ENCODE results near the gene VSIG10L.

The VSIG10L gene

GRCh38 chr19:51316688-51317087, 25.3 kb downstream of the VSIG10L start:
- no peak for DNase-seq (ENCODE audit: low read depth)
- H3K4me3 ChIP-seq (ENCODE audit: low read length), result no peak overlapping the region
- TF ChIP-seq CTCF (IDR thresholded peaks at IDR 0.05; ENCODE audit: insufficient read depth, low read depth, low read length, missing control alignments), result no peak

DNA sequence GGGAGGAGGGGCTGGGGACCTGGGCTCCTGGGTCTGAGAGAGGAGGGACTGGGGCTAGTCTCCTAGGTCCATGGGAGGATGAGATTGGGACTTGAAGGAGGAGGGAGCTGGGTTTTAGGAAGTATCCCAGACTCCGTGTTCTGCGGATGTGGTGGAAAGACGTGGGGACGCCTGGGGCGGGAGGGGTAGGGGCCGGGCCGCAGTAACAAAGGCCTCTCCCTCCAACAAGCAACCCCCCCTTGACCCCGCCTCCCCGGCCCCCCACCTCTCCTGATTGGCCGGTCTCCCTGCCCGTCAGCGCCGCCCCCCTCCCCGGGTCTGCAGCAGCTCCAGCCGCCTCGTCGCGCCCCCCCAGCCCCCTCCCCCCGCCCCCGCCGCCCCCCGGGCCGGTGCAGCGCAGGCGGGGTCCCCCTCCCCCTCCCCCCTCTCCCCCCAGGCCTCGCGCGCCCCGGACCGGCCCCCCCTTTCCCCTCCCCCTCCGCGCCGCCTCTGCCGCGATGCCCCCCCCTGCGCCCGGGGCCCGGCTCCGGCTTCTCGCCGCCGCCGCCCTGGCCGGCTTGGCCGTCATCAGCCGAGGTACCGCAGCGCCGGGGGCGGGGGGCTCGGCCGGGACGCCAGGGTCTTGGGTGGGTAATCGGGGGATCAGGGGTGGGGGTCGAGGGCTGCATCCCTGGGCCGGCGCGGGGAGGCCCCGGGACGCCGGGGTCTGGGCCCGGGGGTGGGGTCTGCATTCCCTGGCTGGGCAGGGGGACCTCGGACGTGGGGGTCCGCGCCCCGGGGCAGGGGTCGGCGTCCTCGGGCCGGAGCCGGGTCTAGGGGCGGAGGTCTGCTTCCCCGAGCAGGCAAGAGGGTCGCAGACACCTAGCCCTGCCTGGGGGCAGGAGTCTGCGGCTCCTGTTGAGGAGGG, 30.3 kb downstream of the VSIG10L start, which contains the start of gene IGLON5:
IGLON5 (plus strand) TSS at position 294 of the 907 bp plus-strand sequence; CDS start at position 498, 204 bp downstream.
- DNase-seq (ENCODE audit: low read depth), result no peak
- no peak within 1 kb of the TSS for H3K4me3 ChIP-seq (ENCODE audit: low read length)
- no peak for TF ChIP-seq CTCF (IDR thresholded peaks at IDR 0.05; ENCODE audit: insufficient read depth, low read depth, low read length, missing control alignments)

DNA sequence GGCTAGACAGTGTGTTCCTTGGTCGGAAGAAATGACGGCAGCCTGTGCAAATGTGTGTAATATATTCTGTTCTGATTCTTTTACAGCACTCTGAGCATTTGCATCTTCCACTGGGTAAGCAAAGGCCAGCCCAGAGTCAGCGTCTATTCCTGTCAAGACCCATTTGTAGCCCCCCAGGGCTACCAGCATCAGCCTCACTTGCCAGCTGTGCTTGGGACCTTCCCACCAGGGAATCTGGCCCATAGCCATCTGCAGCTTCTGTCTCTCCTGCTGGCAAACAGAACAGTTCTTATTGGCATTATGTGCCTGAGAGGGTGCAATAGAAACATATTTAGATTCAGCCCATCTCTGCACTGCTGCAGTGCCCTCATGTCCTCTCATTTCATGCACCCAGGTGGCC, 36.5 kb downstream of the VSIG10L start:
- no peak for TF ChIP-seq CTCF (IDR thresholded peaks at IDR 0.05; ENCODE audit: insufficient read depth, low read depth, low read length, missing control alignments)
- H3K4me3 ChIP-seq (ENCODE audit: low read length), result no peak overlapping the region
- DNase-seq (ENCODE audit: low read depth), result no peak

- H3K4me3 ChIP-seq (ENCODE audit: low read length), result no peak overlapping the region
- no peak for TF ChIP-seq CTCF (IDR thresholded peaks at IDR 0.05; ENCODE audit: insufficient read depth, low read depth, low read length, missing control alignments)
- DNase-seq (ENCODE audit: low read depth), result no peak
Measured at GRCh38 chr19:51301266-51301665, 40.7 kb downstream of the VSIG10L start.

DNA sequence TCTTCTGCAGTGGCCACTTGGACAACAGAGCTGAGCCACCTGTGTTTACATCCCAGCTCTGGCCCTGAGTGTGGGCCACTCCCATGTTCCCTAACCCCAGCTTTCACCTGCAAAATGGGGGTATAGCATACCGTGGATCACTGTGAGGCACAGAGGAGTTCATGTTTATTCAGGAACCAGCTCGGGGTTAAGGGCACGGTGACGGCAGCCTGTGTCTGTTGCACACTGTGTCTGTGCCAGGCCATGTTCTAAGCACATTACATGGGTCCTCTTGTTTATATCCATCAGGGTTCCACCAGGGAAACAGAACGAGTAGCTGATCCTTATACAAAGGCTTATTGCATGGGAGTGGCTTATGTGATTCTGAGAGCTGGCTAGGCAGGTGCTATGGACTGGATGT, 44.5 kb downstream of the VSIG10L start:
- no peak for TF ChIP-seq CTCF (IDR thresholded peaks at IDR 0.05; ENCODE audit: insufficient read depth, low read depth, low read length, missing control alignments)
- no peak overlapping the region for H3K4me3 ChIP-seq (ENCODE audit: low read length)
- DNase-seq (ENCODE audit: low read depth), result no peak

DNA sequence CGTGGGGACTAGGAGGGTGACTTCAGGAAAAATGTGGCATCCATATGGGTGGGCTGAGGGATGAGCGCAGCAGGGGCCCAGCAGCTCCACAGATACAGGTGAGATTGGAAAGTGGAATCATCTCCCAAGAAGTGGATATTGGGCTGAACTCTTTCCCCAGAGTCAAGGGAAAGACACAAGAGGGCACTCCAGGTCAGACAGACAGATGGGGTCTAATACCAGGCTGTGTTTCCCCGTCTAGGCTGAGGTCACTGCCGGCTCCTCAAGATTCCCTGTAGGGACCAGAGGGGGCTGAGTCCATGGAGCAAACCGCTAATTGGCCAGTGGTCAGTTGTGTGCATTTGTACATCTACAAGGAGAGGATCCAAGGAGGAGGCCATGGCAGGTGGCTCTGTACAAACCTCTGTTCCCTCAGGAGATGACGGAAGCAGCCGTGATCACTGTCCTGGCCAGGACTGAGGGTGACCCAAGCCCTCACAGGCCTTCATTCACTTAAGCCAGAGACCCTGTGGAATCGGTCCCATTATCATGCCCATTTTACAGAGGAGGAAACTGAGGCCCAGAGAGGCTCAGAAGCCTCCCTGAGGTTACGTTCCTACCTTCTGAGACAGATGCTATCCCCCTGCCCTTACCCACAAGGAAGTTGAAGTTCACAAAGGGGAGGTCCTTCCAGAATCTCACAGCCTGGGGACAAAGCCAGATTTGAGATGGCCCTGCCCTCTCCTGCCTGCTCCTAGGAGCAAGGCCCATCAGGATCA, 45.4 kb downstream of the VSIG10L start:
- DNase-seq (ENCODE audit: low read depth), result no peak
- no peak overlapping the region for H3K4me3 ChIP-seq (ENCODE audit: low read length)
- TF ChIP-seq CTCF (IDR thresholded peaks at IDR 0.05; ENCODE audit: insufficient read depth, low read depth, low read length, missing control alignments), result no peak
